ENCODE results near the gene LRP5.

LRP5 gene

GRCh38 chr11:68302670-68303069 lies 9.7 kb upstream of the LRP5 start:
- H3K27ac ChIP-seq = no peak overlapping the region
- H4K20me1 ChIP-seq (ENCODE audit: insufficient read depth) = no peaks in the 10 kb centered on the region
- no peak overlapping the region for H3K9ac ChIP-seq
- H3K79me2 ChIP-seq (ENCODE audit: insufficient read depth, low read depth) = no peaks in the 10 kb centered on the region
- H3K4me2 ChIP-seq = no peak overlapping the region
- H3K36me3 ChIP-seq (ENCODE audit: insufficient read depth) = no peaks in the 10 kb centered on the region
- H3K4me1 ChIP-seq (ENCODE audit: low read depth, poor library complexity, severe bottlenecking) = peaks cover 6% of the 10 kb centered on the region
- H3K4me3 ChIP-seq (IDR thresholded peaks at IDR 0.05; ENCODE audit: insufficient read depth, low read depth, low read length) = no peak overlapping the region
- TF ChIP-seq, protein P1, sequence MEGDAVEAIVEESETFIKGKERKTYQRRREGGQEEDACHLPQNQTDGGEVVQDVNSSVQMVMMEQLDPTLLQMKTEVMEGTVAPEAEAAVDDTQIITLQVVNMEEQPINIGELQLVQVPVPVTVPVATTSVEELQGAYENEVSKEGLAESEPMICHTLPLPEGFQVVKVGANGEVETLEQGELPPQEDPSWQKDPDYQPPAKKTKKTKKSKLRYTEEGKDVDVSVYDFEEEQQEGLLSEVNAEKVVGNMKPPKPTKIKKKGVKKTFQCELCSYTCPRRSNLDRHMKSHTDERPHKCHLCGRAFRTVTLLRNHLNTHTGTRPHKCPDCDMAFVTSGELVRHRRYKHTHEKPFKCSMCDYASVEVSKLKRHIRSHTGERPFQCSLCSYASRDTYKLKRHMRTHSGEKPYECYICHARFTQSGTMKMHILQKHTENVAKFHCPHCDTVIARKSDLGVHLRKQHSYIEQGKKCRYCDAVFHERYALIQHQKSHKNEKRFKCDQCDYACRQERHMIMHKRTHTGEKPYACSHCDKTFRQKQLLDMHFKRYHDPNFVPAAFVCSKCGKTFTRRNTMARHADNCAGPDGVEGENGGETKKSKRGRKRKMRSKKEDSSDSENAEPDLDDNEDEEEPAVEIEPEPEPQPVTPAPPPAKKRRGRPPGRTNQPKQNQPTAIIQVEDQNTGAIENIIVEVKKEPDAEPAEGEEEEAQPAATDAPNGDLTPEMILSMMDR (conservative IDR thresholded peaks at IDR 0.05; ENCODE audit: low read depth, low read length) = no peak
- no peaks in the 10 kb centered on the region for H3K27me3 ChIP-seq (ENCODE audit: insufficient read depth, low read depth)
- no peak overlapping the region for H2AFZ ChIP-seq (ENCODE audit: low read depth)

DNA sequence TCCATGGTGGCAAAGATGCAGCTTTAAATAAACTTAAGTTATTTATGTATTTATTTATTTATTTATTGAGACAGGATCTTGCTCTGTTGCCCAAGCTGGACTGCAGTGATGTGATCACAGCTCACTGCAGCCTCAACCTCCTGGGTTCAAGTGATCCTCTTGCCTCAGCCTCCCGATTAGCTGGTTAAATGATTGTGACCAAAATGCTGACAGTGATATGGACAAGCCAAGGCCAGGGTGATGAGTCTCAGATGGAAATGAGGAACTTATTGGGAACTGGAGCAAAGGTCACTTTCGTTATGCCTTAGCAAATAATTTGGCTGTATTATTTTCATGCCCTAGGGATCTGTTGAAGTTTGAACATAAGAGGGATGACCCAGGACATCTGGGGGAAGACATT lies 9.3 kb upstream of the LRP5 start:
- Histone ChIP-seq H3K4me1 (ENCODE audit: low read depth, poor library complexity, severe bottlenecking) (peaks cover 2% of the 10 kb centered on the region), H3K79me2 (ENCODE audit: insufficient read depth, low read depth) (no peaks in the 10 kb centered on the region), H3K9ac (no peak overlapping the region), H2AFZ (ENCODE audit: low read depth) (no peak overlapping the region), H3K4me2 (no peak overlapping the region), H3K27ac (no peak overlapping the region), H3K36me3 (ENCODE audit: insufficient read depth) (no peaks in the 10 kb centered on the region), H3K27me3 (ENCODE audit: insufficient read depth, low read depth) (no peaks in the 10 kb centered on the region), H4K20me1 (ENCODE audit: insufficient read depth) (no peaks in the 10 kb centered on the region), H3K4me3 (IDR thresholded peaks at IDR 0.05; ENCODE audit: insufficient read depth, low read depth, low read length) (no peak overlapping the region)
- TF ChIP-seq, protein P1 (conservative IDR thresholded peaks at IDR 0.05; ENCODE audit: low read depth, low read length) = no peak

- Histone ChIP-seq H3K4me3 (IDR thresholded peaks at IDR 0.05; ENCODE audit: insufficient read depth, low read depth, low read length) (no peak overlapping the region), H3K27me3 (ENCODE audit: insufficient read depth, low read depth) (no peaks in the 10 kb centered on the region), H3K79me2 (ENCODE audit: insufficient read depth, low read depth) (no peaks in the 10 kb centered on the region), H3K36me3 (ENCODE audit: insufficient read depth) (no peaks in the 10 kb centered on the region), H3K9ac (no peak overlapping the region), H3K27ac (no peak overlapping the region), H3K4me1 (ENCODE audit: low read depth, poor library complexity, severe bottlenecking) (no peaks in the 10 kb centered on the region), H4K20me1 (ENCODE audit: insufficient read depth) (no peaks in the 10 kb centered on the region), H2AFZ (ENCODE audit: low read depth) (no peak overlapping the region), H3K4me2 (no peak overlapping the region)
- TF ChIP-seq, protein P1 (conservative IDR thresholded peaks at IDR 0.05; ENCODE audit: low read depth, low read length) = no peak
Observed at GRCh38 chr11:68303982-68304780, 8.2 kb upstream of the LRP5 start.

GRCh38 chr11:68306636-68307035 lies 5.8 kb upstream of the LRP5 start:
- Histone ChIP-seq H3K36me3 (ENCODE audit: insufficient read depth) (no peaks in the 10 kb centered on the region), H3K27ac (no peak overlapping the region), H3K4me2 (no peak overlapping the region), H4K20me1 (ENCODE audit: insufficient read depth) (no peaks in the 10 kb centered on the region), H3K79me2 (ENCODE audit: insufficient read depth, low read depth) (no peaks in the 10 kb centered on the region), H2AFZ (ENCODE audit: low read depth) (no peak overlapping the region), H3K9ac (no peak overlapping the region), H3K4me1 (ENCODE audit: low read depth, poor library complexity, severe bottlenecking) (peaks cover 12% of the 10 kb centered on the region), H3K4me3 (IDR thresholded peaks at IDR 0.05; ENCODE audit: insufficient read depth, low read depth, low read length) (no peak overlapping the region), H3K27me3 (ENCODE audit: insufficient read depth, low read depth) (no peaks in the 10 kb centered on the region)
- TF ChIP-seq, protein P1 (conservative IDR thresholded peaks at IDR 0.05; ENCODE audit: low read depth, low read length) = no peak

All from KMS-11 (cell line).